GM21367 (cell line): ENCODE data around the gene NLRP10.

Source experiments
- ATAC-seq: cut with Tn5 transposase; IDR thresholded peaks from one replicate; pipeline ENCODE4 v1.9.1; 2021; ENCODE audit not compliant: unreplicated experiment

Gene NLRP10

DNA sequence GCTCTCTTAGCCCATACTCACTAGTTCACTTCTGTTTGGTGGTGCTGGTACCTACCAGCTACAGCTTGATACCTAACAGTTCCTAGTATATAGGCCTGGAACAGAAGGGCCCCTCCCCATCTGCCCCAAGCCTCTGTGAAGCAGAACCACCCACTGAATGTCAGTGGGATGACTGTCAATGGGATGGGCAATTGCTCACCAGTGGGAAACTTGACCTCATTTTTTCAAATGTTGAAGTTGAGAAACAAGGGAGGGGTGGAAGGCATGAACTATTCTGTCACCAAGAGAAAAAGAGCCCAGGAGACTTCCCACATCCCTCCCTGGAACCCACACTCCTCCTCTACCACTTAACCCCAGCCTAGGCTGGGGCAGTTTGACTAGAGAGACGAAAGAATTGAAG, at the start of gene NLRP10:
NLRP10 (minus strand) TSS at position 62 of the 400 bp plus-strand sequence. CDS start 1,952 bp downstream, outside the sequence.
- ATAC-seq = no peak

DNA sequence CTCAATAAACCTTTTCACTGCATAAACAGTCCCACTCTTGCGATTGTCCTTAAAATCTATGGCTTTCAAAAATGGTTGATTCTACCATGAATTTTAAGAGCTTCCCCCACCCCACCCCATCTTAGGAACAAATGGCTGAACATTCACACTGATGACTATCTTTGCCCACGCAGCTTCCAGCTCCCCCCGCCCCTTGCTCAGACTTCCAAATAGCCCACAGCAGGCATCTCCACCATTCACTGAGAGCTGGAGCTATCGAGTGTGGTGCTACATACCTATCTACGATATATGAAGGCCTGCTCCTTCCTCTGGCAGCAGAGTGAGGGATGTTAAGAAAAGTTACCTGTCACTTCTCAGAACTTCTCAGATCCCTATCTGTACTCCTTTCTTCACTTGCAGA, 48.6 kb upstream of the NLRP10 start:
- no peak for ATAC-seq

GRCh38 chr11:8011981-8012444, 46.8 kb upstream of the NLRP10 start:
- ATAC-seq = no peak

DNA sequence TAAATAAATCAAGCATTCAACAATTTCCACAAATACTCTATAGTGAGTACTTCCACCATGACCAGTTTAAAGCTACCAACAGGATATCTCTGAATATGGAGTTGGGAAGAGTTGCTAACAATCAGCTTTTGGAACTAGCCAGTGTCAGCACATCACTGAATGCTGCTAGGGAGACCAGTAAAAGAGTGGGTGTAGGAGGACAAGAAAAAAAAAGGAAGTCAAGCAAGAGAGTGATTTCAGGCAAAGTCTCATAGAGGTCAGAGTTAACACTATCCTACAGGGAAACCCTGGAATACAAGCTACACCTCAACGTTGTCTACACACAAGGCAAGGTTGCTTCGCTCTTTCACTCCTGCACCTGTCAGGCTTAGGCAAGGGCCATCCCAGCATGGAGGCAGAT, 46.1 kb upstream of the NLRP10 start:
- ATAC-seq = no peak

GRCh38 chr11:8009856-8010255, 44.6 kb upstream of the NLRP10 start:
- no peak for ATAC-seq

DNA sequence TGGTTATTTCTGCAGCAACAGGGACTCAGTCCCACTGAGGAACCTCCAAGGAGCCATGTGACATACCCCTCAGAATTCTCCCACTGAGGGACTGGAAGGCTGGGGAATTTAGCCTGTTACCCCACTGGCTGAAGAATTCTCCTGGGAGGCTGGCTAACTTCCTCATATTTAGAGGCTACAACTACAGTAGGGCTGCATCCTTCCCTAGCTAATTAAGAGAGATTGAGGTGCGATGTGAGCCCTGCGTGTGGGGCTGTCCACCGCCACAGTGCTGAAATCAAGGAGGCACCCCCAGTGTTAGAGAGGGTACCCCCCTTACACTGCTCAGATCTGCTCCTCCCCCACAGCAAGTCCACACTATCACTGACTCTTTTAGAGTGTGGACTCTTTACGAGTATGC, 43.0 kb upstream of the NLRP10 start:
- ATAC-seq = no peak

DNA sequence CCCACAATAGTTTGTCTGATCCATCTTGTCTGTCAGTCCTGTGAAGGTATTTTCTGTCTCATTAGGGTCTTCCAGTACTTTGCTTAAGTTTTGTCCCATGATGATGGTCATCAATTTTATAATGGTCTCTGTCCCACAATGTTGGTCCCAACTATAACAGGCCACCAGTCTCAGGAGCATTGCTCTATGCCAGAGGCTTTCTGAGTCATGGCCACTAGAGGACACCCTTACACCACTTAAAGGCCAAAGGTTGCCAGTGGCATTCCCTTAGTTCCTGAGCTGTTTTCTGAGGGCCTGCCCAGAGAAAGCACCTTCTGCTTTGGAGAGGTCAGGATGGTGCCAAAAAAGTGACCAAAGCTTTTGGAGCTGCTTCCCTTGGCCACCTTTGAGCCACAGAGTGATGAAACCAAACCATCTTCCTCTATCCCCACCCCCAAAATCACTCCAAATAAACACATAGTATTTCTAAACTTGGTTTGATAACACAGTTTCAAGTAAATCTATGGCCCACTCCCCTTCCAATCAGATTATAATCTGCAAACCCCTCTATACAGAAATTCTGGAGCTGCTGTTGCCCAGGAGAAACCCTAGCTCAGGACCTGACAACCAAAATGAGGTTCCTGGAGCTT, 41.2 kb upstream of the NLRP10 start:
- ATAC-seq = peak; percentile 67

- ATAC-seq = no peak
Measured at GRCh38 chr11:8005556-8005955, 40.3 kb upstream of the NLRP10 start.

DNA sequence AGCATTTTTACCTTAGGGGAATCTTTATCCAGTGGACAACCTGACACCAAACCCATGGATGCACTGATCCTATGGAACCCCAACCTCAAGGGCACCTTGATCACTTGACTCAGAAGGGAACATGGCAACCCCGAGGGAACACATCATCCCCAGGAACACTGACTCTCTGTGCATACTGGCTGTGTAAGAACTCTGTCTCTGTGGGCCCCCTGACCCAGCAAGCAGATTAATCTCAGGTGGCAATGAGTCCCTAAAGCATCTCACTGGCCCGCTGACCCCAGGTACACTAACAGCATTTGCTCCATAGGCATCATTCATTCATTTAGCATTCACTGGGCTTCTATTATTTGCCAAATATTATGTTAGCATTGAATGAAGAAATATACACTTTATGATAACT, 38.8 kb upstream of the NLRP10 start:
- no peak for ATAC-seq

GRCh38 chr11:8003187-8003586, 37.9 kb upstream of the NLRP10 start:
- ATAC-seq = no peak

DNA sequence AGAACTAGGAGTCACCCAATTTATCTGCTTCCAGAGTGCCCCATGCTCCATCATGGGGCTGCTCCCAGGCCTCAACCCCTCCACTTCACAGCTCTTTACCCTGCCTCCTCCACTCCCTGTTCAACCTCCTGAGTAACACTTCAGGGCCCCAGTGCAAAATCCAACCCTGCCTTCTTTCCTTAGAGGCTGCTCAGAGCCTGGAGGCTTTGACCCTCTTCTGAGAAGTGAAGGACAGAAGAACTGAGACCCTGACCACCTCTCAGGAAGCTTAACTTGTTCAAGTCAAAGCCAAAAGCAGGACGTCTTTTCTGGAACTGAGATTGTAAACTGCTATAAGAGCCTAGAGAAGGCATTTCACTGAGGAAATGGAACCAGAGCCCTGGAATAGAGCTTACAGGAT, 37.4 kb upstream of the NLRP10 start:
- no peak for ATAC-seq

DNA sequence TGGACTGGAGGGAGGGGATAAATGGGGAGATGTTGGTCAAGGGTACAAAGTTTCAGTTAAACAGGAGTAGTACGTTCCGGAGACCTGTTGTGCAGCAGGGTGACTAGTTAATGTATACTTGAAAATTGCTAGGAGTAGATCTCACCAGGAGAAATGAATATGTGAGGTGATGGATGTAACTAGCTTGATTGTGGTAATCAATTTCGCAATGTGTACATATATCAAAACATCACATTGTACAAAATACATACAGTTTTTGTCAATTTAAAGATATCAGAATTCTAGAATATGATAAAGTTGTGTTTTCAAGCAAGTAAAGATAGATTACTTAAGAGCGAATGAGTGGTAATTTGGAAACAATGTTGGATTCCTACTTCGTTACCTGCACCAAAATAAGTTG, 35.1 kb upstream of the NLRP10 start:
- no peak for ATAC-seq

DNA sequence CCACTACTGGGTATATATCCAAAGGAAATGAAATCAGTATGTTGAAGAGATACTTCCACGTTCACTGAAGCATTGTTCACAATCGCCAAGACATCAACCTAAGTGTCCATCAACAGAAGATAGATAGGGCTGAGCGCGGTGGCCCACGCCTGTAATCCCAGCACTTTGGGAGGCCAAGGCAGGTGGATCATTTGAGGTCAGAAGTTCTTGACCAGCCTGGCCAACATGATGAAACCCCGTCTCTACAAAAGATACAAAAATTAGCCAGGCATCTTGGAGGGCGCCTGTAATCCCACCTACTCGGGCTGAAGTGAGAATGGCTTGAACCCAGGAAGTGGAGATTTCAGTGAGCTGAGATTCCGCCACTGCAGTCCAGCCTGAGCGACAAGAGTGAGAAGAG, 34.5 kb upstream of the NLRP10 start:
- no peak for ATAC-seq

GRCh38 chr11:7994581-7995278, 29.5 kb upstream of the NLRP10 start:
- ATAC-seq = no peak

DNA sequence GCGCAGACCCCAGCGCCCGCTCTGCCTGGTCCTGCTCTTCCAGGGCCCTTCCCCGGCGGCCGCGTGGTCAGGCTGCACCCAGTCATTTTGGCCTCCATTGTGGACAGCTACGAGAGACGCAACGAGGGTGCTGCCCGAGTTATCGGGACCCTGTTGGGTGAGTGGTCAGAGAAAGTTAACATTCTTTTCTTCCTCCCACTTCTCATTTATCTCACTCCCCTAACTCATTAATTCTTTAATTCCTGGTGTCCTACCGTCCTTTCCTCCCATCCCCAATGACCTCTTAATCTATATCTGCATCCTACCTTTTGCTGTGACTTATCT, 22.3 kb upstream of the NLRP10 start:
- peak; percentile 1 for ATAC-seq

GRCh38 chr11:7986768-7987559, 21.7 kb upstream of the NLRP10 start, which contains the start of gene EIF3F:
Gene EIF3F (plus strand): TSS chr11:7987337. CDS start chr11:7987353, 16 bp downstream.
- ATAC-seq = peak; percentile 94

DNA sequence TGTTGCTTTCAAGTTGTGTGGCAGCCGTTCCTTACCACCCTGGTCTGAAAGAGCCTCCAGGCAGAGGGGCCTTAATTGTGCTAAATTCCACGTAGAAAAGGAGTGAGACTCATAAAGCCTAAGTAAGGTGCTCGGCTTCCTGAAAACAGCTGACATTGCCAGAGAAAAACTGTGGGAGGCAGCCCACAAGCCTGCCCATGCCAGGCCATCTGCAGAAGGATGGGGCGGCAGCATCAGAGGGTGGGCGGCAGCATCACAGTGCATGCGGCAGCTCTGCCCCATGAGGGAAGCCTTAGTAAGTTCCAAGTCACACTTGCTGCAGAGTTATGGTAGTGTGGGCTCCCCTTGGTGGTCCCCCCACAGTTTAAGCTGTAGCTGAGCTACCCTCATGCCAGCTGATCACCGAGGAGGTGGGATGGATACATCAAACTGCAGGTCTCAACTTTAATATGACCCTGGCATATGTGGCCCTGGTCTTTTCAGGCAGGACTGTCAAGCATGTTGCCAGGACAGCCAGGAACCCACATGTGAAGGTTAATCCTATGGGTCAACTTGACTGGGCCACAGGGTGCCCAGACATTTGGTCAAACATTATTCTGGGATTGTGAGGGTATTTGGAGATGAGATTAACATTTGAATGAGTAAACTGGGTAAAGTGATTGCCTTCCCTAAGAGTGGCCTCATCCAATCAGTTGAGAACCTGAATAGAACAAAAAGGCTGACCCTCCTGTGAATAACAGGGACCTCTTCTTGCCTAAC, 18.8 kb upstream of the NLRP10 start:
- ATAC-seq = no peak

DNA sequence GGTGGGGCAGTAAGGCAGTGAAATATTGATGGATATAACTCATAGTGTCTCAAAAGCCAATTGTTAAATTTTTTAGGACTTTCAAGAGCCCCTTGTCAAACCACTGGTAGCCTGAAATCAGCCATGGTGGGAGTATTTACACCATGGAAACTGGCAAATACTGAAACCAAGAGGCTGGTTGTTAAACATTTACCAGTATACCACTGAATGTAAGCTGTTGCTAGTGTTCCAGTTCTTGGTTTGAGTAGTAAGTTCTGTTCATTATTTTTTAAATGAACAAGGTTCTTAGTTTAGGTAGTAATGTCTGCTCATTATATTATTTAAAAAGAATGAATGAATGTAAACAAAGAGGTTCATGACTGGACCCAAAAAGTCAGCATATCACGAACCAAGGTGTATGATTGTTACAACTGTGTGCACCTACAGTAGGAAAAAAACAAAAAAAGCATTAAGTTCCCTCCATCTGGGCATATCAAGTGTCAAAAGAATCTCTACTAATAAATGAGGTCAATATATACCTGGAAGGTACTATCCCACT, 17.4 kb upstream of the NLRP10 start:
- peak; percentile 25 for ATAC-seq

DNA sequence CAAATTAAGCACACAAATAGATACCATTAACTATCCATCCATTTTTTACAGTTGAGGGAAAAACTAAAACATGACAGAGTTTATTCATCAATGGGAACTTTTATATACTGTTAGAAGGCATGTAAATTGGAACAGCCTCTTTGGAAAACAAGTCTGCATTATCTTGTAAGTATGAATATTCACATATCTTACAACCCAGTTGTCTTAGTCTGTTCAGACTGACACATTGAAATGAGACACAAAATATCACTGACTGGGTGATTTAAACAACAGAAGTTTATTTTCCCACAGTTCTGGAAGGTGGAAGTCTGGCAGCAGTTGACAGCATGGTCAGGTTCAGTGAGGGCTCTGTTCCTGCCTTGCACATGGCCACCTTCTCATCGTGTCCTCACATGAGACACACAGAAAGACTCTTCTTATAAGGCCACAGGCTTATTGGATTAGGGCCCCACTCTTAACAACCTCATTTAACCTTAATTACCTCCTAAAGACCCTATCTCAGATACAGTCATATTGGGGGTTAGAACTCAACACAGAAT, 16.4 kb upstream of the NLRP10 start:
- no peak for ATAC-seq

DNA sequence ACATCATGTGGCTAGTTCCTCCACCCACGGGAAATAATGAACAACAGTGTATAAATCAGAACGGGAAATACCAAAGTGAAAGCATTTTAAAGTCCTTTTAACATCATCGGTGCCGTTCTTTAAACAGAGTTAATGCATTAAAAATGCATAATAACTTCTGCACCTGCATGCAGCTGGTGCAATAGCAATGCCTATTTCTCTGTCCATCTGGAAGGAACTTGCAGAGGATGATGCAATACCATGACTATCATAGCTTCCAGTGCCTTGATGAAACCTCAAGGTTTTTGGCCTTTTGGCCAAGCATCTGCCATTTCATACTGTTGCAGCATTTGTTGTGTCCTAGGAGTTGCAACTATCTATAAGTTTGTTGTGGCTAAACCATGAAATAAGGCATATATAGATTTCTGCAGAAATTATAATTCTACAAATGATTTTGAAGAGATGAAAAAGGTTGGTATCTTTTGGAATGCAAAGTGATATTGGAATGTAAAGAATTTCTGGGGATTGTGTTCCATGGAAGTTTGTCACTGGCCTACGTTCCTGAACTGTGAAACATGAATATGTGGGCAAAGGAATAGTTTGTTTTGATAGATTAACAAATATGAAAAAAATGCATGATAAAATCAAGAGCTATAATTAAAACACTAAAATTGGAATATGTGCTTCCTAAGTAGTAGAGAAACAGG, 12.1 kb upstream of the NLRP10 start:
- ATAC-seq = no peak
